ENCODE measurements around the gene ZEB1.
A peak's percentile ranks its signal among the peaks of the same experiment; 100 is the strongest.
"Not testable (repeated sequence)": the region's sequence is repeated elsewhere in the genome, so short reads cannot be mapped to it uniquely, and the experiment has no call there.

The ZEB1 gene

DNA sequence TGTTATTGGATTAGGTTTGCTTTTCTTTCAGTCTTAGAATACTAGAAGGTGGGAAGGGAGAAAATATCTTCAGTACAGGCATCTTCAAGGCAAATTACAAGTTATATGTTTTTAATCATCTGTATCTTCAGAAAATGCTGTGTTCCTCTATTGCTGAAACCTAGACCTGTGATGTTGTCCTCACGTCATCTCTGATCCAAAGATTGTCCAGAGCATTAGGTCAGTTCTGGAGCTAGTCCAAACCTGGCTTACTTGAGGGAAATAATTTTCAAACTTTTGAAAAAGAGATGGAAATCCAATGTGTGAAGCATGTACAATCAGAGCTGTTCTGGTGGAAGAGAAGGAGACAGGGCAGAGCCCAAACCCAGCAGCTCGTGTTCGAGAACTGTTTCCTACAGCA lies 217.3 kb downstream of the ZEB1 start:
- no peaks in the 10 kb centered on the region for H3K9me3 Mint-ChIP-seq
- H3K27ac Mint-ChIP-seq = no peak overlapping the region
- no peak overlapping the region for H3K4me3 Mint-ChIP-seq
- H3K4me1 Mint-ChIP-seq (ENCODE audit: low read depth) = no peaks in the 10 kb centered on the region
- H3K36me3 Mint-ChIP-seq (ENCODE audit: low read depth) = no peaks in the 10 kb centered on the region
- H3K27me3 Mint-ChIP-seq = no peaks in the 10 kb centered on the region
- intact Hi-C loops (cut with micrococcal nuclease) = loop anchor here (10.0 kb wide), 1 partner anchor 58 kb away; no protein-coding TSS in a partner anchor

DNA sequence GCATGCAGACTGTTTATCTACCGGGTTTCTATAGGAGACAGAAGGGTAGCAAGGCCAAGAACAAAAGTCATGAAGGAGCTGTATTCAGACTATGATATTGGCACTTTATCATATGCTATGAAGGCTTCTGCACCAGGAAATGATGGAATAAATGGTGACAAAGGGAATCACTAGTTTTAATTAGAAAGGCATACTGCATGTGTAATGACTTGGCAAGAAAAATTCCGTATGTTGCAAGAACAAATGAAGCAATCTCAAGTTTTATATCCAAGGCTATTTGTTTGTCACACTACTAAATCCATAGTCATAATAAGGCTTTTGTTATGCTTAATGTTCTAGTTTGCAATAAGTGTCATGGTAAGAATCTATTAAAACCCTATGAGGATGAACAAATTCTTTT lies 230.9 kb downstream of the ZEB1 start:
- H3K27me3 Mint-ChIP-seq = no peaks in the 10 kb centered on the region
- no peak overlapping the region for H3K4me3 Mint-ChIP-seq
- peak overlapping the region; percentile 4 for H3K27ac Mint-ChIP-seq
- H3K9me3 Mint-ChIP-seq = peaks cover 35% of the 10 kb centered on the region
- intact Hi-C loops (cut with micrococcal nuclease) = no loop called here
- H3K36me3 Mint-ChIP-seq (ENCODE audit: low read depth) = no peaks in the 10 kb centered on the region
- H3K4me1 Mint-ChIP-seq (ENCODE audit: low read depth) = peaks cover 17% of the 10 kb centered on the region

DNA sequence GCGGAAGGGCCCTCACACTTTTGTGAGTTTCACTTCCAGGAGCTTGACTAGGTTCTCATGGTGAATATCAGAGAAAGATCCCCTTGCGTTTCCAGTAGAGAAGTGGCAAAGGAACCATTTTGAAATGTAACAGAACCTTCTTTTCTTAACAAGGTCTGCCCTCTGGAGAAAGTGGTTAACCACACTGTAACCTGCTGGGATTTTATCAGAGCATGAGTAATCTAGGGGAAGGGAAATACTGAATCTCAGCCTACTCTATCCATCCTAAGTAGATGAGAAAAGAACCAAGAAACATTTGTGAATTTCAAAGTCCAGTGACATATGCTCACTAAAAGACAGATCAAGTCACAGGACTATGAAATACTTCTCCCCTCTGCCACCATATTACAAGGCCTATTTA lies 235.5 kb downstream of the ZEB1 start:
- no peak overlapping the region for H3K4me3 Mint-ChIP-seq
- H3K4me1 Mint-ChIP-seq (ENCODE audit: low read depth) = peaks cover 5% of the 10 kb centered on the region
- intact Hi-C loops (cut with micrococcal nuclease) = no loop called here
- H3K9me3 Mint-ChIP-seq = peaks cover 45% of the 10 kb centered on the region
- no peak overlapping the region for H3K27ac Mint-ChIP-seq
- peaks cover 6% of the 10 kb centered on the region for H3K36me3 Mint-ChIP-seq (ENCODE audit: low read depth)
- no peaks in the 10 kb centered on the region for H3K27me3 Mint-ChIP-seq

DNA sequence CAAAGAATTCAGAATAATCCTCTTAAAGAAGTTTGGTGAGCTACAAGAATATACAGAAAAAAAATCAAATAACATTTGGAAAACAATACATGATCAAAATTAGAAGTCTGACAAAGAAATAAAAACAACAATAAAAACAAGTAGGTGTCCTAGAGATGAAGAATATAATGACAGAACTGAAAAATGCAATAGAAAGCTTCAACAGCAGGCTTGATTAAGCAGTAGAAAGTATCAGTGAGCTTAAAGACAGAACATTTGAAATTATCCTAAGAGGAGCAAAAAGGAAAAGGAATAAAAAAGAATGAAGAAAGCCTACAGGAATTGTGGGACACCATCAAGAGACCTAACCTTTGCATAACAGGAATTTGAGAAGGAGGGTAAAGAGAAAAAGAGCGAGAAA lies 238.8 kb downstream of the ZEB1 start:
- Mint-ChIP-seq H3K4me3 (no peak overlapping the region), H3K9me3 (peaks cover 58% of the 10 kb centered on the region), H3K36me3 (ENCODE audit: low read depth) (peaks cover 6% of the 10 kb centered on the region), H3K27ac (no peak overlapping the region), H3K4me1 (ENCODE audit: low read depth) (no peaks in the 10 kb centered on the region), H3K27me3 (no peaks in the 10 kb centered on the region)
- intact Hi-C loops (cut with micrococcal nuclease) = no loop called here

DNA sequence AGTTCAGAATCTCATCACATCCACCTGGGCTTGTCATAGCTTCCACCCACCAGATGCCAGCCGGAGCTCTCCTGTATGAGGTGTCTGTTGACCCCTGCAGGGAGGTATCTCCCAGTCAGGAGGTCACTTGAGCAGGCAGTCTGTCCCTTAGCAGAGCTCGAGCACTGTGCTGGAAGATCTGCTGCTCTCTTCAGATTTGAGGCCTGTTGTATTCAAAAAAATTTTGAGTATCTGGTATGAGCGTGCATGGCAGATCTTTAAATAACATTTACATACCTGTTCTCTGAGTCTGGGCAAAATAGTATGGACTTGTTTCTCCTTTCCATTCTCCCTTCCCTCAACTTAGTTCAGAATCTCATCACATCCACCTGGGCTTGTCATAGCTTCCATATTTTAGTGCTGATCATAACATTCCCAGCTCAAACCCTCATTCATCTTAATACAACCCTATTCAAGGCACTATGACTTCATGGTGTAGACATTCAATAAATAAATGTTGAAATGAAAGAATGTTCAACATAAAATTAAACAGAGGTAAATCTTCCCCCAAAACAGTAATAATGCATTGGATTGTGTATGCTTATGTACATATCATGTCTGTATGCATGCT lies 249.3 kb downstream of the ZEB1 start:
- H3K27ac Mint-ChIP-seq; H3K36me3 Mint-ChIP-seq (ENCODE audit: low read depth); H3K4me3 Mint-ChIP-seq; H3K27me3 Mint-ChIP-seq; H3K4me1 Mint-ChIP-seq (ENCODE audit: low read depth); intact Hi-C loops (cut with micrococcal nuclease): not testable (repeated sequence)
- H3K9me3 Mint-ChIP-seq = peaks cover 42% of the 10 kb centered on the region

DNA sequence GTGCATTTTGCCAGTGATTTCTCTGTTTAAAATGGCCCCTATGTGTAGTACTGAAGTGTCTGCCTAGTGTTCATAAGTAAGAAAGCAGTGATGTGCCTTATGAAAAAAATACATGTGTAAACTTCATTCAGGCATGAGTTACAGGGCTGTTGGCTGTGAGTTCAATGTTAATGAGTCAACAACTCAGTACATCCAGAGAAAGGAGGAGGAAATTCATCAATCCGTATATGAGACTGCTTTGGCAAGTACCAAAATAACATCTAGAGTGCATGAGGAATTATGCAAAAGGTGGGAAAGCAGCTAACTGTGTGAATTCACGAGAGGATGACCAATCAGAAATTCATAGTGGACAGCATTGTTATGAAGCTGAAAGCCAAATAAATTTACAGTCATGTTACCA lies 255.6 kb downstream of the ZEB1 start:
- intact Hi-C loops (cut with micrococcal nuclease) = no loop called here
- H3K27me3 Mint-ChIP-seq = no peaks in the 10 kb centered on the region
- H3K9me3 Mint-ChIP-seq = peaks cover 46% of the 10 kb centered on the region
- H3K36me3 Mint-ChIP-seq (ENCODE audit: low read depth) = no peaks in the 10 kb centered on the region
- peaks cover 5% of the 10 kb centered on the region for H3K4me1 Mint-ChIP-seq (ENCODE audit: low read depth)
- no peak overlapping the region for H3K27ac Mint-ChIP-seq
- no peak overlapping the region for H3K4me3 Mint-ChIP-seq

DNA sequence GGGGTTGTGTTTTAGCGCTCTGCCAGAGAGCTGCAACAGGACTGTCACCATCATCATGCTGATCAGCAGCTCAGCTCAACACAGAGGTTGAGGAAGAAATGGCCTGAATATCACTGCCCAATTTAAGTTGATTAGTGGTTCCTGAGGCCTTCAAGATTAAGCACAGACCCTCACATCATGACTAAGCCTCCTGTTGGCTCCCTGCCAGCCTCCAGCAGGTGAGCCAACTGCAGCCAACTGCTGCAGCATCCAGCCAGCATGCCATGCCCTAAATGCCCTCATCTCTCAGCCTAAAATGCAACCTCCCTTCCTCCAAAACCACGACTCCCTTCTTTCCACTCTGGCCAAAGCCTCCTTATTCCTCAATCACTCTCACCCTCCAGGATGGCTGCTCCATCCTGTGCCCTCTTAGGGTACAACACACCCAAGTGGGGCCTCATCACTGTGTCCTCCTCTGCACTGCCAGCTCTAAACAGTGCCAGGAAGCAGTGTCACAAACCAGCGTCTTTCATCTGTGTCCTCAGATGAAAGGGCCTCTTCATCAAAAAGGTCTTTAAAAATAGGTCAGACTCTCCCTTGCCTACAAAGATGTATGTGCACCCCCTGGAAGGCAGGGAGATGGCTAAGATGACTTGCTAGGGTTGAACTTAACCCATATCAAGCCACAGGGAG lies 259.3 kb downstream of the ZEB1 start:
- no peaks in the 10 kb centered on the region for H3K27me3 Mint-ChIP-seq
- no peak overlapping the region for H3K4me3 Mint-ChIP-seq
- no peak overlapping the region for H3K27ac Mint-ChIP-seq

DNA sequence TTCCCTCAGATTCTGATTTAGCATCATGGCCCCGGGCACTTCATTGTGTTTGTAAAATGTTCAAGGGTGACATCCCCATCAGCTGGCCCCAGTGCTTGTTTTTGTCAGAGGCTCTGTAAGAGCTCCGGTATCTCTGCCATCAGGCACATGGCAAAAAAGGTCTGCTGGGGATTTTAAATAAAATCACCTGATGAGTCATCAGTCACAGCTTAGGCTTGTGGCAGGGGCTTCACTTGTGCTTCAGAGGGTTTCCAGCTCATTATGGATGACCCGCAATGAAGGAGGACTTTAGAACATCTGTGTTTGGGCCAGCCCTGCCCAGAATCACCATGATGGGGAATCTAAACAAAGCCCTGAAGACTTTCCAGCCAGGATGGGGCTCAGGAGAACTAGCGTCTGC lies 259.9 kb downstream of the ZEB1 start:
- intact Hi-C loops (cut with micrococcal nuclease) = no loop called here
- peaks cover 28% of the 10 kb centered on the region for H3K9me3 Mint-ChIP-seq
- no peak overlapping the region for H3K4me3 Mint-ChIP-seq
- peaks cover 43% of the 10 kb centered on the region for H3K4me1 Mint-ChIP-seq (ENCODE audit: low read depth)
- no peaks in the 10 kb centered on the region for H3K36me3 Mint-ChIP-seq (ENCODE audit: low read depth)
- no peaks in the 10 kb centered on the region for H3K27me3 Mint-ChIP-seq
- no peak overlapping the region for H3K27ac Mint-ChIP-seq

More for the DNA sequence above, 259.3 kb downstream of the ZEB1 start:
- Mint-ChIP-seq H3K4me1 (ENCODE audit: low read depth) (peaks cover 37% of the 10 kb centered on the region), H3K36me3 (ENCODE audit: low read depth) (no peaks in the 10 kb centered on the region), H3K9me3 (peaks cover 28% of the 10 kb centered on the region)
- intact Hi-C loops (cut with micrococcal nuclease) = no loop called here
